Pulmonary artery endothelial cell (primary cell): Measurements from ENCODE around the gene POU2AF1. TPM values are rescaled to one million over a fixed set of nuclear protein-coding genes. Genes with fewer than 3 reads are reported as not detected.

ENCODE experiments used
- DNase-seq: peaks from one replicate; pipeline ENCODE4 v3.0.0-alpha.2; 2011; ENCODE audit warnings: low read depth, low spot score
- total RNA-seq: library from RNA; depleted of rRNA; stranded (reverse); fragments of >200 nt; gene quantifications from 2 replicates; pipeline ENCODE4 v1.2.3, GENCODE V29; 2014

POU2AF1 gene
- total RNA-seq, 1 donor from 2014 or later = not detected

DNA sequence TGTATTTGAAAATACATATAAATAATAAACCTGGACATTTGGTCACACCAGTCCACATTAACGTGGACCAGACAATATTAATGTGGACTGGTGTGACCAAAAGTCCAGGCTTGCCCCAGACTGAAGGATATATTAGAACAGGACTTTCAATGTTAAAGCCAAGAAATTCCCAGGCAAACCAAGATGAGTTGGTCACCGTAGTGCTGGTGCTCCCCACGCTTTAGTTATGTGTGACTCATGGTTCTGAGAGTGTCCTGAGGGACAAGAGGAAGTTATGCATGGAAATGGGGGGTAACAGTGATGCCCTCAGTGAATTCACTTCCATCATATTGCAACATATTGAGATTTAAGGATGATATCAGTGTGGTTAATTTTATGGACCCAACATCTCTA lies 31.4 kb downstream of the POU2AF1 start:
- no peak for DNase-seq

DNA sequence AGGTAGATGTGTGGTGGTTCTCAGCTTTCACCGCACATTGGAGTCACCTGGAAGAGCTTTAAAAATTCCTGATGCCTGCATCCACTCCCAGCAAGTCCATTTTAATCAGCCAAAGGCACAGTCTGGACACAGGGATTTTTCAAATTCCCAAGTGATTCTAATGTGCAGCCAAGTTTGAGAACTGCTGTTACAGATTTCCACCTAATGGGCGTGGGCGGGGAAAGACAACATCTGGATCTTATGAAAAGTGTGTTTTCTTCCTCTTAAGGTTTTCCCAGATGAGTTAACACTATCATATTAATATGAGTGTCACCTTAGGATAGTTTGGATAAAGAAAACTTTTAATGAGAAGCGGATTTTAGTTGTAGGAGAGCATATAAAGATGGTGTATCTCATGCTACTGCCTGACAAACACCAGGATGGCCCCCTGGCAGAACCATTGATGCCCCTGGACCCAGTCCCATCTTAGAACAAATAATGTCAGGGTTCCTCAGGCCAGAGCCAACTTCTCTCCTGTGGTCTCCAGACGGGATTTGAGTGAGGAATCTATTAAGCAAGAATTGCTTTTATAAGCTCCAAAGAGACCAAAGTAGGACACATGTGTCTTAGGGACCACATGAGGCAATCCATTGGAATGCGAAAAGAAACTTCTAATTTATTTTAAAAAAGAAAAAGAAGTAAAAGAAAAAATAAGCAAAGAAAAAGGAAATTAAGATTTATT lies 31.9 kb downstream of the POU2AF1 start:
- DNase-seq = no peak

DNA sequence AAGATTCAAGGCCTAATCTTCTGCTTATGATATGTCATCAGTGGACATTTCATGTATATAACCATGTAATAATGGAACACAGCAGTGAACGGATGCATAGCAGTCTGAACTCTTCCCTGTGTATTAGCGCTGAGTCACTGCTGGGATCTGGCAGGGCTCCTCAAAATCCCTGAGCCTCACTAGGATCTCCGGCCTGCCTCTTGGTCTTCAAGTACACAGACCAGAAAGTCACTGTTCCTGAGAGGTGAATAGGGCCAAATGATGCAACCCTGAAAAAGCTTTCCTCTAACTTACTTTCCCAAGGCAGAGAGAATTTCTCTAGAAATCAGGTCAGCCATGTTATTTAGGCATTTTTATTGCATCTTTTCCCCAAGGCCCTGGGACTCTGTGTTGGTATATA lies 35.0 kb downstream of the POU2AF1 start:
- DNase-seq = no peak

DNA sequence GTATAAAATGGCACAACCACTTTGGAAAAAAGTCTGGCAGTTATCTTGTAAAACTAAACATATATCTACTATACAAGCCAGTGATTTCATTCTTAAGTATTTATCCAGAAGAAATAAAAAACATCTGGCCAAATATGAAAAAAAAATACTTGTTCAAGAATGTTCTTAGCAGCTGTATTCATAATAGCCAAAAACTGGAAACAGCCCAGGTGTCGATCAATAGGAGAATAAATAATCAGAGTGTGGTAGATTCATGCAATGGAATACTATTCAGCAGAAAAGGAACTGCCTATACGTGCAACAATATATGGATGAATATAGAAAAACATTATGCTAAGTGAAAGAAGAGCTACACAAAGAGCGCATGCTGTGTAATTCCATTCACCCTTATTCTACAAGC lies 36.7 kb downstream of the POU2AF1 start:
- no peak for DNase-seq

DNA sequence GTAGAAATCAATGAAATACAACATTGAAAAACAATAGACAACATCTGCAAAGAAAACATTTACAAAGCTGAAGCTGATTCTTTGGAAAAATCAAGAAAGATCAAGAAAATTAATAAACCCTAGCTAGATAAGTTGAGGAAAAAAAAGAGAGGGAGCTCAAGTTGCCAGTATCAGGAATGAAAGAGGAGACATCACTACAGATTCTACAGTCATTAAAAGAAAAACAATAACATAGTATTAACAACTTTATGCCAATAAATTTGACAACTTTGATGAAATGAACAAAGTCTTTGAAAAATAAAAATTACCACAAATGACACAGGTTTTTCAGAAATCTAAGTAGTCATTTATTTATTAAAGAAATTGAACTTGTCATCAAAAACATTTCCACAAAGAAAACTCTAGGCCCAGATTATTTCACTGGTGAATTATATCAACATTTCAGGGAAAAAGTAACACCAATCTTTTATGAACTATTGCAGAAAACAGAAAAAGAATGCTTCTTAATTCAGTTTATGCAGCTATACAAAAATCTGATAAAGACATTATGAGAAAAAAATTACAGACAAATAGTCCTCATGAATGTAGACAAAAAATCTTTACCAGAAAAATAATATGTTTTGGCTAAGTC lies 39.2 kb downstream of the POU2AF1 start:
- DNase-seq = no peak

DNA sequence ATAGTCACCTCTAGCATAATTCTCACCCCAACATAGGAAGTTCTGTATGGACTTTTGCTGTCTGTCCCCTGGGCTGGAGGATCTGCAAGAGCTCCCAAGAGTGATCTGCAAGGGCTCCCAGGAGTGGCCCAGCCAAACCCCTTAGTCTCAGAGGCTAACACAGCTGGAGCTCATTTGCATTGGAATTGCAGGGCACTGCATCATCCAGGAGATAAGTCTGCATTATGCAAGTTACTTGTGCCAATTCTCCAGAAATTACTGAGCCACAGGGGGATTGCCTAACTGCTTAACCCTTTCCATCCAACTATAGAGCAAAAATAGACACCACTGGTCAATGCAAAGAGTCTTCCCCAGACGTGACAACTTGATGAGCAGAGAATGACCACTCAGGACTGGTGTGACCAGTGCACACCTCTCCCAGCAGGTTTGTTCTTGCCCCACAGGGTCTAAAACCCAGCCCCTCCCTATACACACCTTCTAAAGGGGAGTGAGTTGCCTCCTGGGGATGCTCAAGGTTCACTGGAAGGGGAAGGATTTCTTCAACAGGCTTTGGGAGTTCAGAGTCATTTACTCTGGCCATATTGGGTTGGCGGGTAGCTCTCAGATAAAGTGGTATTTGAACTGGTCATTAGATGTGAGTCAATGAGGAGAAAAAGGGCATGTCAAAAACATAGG lies 42.4 kb downstream of the POU2AF1 start:
- no peak for DNase-seq

DNA sequence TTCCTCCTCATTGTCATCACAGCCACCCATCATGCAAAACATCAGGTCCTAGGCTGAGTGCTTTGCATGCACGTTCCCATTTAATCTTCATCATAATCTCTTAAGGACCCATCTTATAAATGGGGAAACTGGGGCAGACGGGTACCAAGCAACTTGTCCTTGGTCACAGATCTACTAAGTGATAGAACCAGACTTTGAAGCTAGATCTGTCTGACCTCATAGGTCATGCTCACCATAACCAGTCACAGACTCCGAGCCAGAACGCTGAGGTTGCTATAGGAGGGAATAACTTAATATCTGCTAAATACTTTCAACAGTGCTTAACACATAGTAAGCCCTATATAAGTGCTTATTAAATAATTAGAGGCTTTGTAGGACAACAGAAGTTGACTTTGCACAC lies 43.0 kb downstream of the POU2AF1 start:
- DNase-seq = no peak

DNA sequence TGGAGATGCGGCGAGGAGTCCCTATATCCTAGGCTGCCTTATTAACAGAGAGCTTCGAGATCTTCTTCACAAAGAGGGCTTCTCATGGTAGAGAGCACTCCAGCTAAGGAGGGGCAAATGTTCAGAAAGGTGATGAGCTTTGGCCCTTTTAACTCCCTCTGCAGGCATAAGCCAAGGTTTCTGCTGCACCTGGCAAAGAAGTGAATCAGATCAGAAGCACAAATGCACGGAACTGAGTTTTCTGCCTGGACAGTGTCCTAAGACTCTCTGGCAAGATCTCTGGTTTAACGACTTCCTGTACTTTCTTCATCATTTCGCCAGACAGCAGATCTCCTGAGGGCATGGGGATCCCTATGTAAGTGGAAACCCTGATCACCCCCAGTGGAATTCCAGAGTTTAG lies 43.5 kb downstream of the POU2AF1 start:
- no peak for DNase-seq

DNA sequence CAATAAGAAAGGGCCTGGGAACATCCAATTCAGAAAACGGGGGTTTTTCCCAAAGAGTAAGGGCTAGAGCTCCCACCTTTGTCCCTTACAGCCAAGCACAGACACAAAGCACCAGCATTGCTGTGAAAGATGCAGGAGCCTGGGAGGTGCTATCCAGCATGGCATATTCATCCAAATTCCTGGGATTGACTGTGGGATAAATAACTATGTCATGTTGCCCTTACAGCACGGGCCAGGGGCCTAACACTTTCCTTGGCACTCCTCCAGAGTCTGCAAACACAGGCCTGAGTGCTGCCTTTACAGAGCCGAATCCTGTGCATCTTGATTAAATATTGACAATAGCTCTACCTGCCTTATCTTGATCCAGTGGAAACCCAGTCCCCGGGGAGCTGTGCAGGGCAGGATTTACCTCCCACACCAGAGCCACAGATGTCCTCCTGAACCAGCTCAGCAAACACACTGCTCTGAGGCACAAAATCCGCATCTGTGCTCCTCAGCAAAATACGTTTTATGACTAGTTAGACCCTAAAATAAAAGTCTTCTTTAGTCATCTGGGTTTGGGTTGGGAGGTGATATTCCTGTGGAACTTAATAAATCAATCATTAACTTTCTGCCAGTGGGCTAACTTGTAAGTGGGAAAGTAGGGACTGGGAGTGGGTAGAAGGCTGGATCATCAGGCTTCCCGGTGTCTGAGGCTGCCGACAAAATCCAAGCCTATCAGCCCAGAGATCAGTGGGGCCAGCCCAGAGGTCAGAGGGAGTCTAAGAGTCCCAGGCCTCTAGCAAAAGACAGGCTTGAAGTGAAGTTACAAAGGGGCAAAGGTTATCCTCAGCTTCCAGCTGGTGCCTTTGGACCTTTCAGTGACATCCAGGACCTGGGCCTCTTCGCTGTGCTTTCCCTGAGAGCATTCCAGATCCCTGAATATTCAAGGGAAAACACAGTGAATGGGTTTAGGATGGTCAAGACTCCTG lies 44.3 kb downstream of the POU2AF1 start:
- no peak for DNase-seq

DNA sequence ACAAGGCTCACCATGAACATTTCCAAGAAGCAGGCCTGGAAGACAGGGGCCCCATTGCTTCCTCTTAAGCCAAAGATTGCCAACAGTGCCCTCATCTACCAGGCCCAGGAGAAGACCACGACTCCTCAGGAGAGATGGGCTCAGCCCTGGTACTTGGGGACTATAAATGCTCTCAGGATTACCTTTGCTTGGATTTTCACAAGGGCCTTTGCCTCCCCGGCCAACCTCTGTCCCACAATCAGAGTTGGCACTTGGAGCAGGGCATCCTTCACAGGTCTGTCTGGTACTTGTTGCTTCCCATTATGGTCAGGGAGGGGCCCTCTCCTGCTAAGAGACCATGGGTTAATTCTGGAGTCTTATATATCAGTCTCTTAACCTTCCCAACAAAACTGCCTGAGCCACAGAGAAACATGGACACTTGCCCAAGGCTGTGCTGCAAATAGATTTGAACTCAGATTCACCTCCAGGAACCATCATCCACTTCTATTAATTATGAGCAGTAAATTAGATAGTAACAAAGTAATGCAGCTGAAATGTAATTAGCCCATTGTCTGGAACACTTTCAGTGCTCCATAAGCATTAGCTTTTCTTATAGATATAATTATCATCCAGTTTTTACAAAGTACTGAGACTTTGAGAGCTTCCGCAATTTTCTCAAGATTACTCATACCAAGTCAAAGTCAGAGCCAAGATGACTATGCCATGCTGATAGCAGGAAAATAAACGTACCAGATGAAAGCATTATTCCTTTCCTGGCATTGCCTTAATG lies 47.2 kb downstream of the POU2AF1 start:
- no peak for DNase-seq

DNA sequence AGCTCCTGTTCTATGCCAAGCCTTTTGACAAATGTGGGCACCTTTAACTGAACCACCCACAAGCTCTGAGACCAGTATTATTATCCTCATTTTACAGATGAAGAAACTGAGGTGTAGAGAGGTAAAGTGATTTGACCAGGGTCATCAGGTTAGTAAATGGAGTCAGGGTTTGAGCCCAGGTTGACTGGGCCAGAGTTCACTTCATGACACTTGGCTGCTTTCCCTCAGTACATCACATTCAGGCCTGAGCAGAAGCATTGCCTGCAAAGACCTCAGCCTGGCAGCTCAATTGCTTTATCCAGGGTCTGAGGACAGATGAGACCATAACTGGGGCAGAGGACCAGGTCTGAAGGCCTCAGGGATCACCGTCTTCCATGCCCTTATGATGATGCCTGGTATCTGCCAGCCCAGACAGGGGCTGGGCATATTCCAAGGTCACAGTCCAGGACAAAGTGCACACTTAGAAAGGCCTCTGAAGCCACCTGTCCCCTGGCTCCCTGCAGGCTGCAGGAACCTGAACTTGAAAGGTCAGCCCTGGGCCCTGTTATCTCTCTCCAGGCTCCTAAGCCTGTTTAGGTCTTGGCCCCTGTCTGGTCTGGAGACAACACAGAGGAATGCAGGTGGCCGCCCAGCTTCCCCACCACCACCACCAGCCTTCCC lies 48.7 kb downstream of the POU2AF1 start:
- no peak for DNase-seq

DNA sequence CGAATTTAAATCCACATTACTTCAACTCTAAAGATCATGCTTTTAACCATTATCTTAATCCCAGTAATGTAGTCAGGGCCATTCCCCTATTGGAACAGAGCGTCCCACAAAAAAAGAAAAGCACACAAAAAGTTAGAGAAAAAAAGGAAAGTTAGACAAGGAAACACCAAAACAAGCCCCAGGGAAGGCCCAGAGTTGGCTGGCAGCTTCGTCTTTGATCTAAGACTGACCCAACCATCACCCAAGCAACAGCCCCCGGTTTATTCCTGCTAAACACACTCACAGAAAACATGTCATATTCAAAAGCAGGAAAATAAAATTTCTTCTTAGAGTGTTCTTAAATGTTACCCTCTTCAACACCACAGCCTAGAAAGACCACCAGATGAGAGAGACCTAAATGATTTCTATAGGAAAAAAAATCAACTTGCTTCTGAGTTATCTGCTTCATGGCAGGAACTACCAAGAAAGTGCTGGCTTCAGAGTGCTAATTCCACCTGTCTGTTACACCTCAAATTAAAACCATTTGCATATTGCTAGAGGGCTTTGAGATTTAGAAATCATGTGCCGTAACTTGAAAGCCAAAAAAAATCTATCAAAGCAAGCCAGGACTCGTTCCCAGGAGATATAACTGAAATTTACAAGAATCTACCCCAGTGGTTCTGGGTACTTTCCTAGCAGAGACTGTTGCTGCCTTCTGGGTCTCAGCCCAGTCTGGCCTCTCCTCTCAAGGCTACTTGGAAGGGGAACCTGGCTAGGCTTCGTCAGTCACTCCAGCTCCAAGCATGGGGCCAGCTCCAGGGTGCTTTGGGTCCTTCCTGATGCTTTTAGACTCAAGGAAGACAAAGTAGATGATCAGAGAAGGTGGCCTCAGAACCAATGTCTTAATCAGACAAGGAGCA lies 49.5 kb downstream of the POU2AF1 start:
- no peak for DNase-seq

DNA sequence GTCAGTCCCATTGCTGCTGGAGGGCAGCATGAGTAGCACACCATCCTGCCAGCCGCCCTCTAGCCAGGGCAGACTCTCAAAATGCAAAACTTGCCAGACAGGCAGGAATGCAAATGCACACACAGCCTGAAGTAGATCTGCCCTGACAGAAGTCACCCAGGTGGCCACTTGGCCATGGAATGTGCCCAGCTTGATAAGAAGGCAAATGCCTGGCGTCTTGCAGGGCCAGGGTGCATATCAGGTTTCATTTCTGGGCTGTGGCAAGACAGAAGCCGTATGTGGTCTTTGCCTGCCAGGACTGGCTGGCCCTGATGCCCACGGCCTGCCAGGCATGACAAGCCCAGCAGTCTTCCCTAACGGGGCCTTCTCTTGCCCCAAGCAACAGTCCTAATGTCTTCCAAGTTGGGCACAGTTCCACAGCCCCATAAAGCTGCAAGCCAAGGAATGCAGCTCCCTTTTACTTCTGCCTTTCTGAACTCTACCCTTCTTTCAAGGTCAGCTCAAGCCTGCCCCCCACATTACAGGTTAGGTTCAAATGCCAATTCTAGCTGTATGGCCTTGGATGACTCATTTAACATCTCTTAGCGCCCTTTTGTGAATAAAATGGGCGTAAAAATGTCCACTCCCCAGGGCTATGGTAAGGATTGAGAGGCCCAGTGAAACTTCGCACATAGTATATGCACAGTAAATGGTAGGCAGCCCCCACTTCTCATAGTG lies 51.0 kb downstream of the POU2AF1 start:
- DNase-seq = no peak

DNA sequence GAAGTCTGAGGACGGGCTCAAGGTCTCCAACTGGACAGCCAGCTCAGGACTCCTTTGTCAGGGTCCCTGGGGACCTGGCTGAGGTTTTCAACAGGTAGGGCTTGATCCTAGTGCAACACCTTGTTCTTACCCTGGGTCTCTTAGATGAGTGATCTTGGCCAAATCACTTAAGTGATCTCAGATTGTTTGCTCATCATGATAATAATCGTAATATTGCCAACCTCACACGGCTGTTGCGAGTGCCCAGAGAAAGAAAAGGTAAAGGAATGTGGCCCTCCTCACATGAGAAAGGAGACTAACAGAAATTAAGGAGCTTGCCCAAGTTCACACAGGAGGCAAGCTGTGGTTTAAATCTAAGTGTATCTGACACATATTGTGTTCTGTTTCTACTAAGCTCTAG lies 52.3 kb downstream of the POU2AF1 start:
- DNase-seq = no peak

DNA sequence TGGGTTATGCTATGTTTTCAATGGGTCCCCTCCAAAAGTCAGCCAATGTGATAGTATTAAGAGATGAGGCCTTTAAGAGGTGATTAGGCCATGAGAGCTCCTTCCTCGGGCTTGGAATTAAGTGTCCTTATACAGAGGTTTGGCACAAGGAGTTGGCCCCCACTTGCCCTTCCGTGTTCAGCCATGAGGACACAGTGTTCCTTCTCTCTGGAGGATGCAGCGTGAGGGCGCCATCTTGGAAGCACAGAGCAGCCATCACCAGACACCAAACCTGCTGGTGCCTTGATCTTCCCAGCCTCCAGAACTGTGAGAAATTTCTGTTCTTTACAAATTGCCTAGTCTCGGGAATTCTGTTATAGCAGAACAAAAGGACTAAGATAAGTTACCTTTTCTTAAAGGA lies 53.8 kb downstream of the POU2AF1 start:
- DNase-seq = no peak

DNA sequence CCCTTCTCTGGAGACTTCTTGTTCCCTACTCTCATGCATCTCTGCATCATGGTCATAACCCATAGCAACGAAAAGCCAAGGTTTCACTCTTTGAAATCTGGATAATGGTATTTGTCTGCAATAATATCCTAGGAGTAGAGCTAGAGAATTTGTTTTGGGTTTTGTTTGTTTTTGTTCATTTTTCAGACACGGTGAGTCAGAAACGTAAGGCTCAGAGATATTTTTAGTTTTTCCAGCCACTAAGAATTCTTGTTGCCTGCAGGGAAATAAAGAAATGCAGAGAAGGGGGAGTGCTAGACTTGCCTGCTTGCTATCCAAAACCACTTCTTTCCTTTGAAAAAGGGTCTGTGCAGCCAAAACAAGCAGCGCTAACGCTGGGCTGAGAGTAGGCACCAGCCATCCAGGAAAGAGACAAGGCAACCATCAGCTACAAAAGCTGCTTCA lies 54.8 kb downstream of the POU2AF1 start:
- no peak for DNase-seq

DNA sequence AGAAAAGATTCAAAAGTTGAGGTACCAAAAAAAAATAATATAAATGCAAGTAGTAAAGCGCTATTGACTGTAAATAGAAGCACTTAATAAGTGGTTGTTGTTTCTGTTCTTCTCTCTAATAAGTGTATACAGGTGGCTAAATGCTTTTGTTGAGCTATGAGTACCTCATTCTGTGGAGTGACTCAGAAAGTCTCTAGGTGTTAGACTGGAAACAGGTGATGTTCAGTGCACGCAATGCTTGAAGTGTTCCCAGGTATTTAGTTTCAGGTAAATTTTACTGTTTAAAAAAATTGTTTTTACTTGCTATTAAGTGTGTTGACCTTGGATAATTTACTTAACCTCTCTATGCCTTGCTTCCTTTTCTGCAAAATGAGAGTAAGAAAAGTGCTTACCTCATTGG lies 56.5 kb downstream of the POU2AF1 start:
- no peak for DNase-seq

DNA sequence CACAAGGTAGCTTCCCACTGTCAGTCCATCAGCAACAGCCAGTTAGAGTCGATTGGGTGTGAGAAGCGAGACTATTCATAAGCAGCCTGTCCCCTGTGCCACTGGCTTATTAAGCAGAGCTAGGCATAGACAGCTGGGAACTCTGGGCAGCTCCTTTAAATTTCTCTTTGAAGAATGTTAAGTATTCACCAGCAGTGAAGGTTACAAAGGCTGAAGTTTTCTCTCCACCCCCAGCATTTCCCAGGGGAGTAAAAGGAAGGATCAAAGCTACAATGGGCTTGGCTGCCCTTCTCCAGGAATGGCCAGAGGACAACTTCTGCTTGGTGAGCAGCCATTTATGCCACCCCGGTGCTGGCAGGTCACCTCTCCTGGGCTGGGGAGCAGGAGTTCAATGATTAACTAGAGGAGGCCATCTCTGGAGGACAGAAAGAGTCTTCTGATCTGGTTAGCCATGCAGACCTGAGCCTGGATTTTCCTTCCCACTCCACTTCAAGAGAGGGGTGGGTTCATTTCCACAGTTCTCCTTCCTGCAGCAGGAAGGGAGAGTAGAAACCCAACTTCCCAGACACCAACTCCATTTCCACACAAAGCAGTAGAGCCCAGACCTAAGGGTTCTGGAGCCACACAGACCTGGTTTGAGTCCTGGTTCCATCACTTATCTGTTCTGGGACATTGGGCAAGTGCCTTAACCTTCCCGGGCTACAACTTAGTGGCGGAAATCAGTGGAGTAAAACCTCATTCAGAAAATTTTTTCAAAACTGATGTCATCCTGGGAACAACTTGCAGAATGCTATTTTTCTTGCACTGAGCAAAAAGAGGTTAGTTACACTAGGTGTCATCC lies 58.1 kb downstream of the POU2AF1 start:
- DNase-seq = no peak
